HL-60/S4 treated with retinoic acid at 250 ng/mL for 4 days and 3 days (cell line): Measurements from ENCODE around the gene SLFN12.
"Not testable (repeated sequence)": the region's sequence is repeated elsewhere in the genome, so short reads cannot be mapped to it uniquely, and the experiment has no call there.

Experiments used
- in situ Hi-C: fragments of 300-500 bp; cut with MboI; formaldehyde crosslinking; loops from 2 replicates; pipeline ENCODE4 v1.7.0; 2022; ENCODE audit warnings: low sequenced_read_pairs

SLFN12 gene

GRCh38 chr17:35432176-35433074 is at the start of gene SLFN12:
Gene SLFN12 (minus strand): TSS chr17:35432500. CDS start chr17:35423028, 9,472 bp downstream.
- in situ Hi-C loops: no loop called here

- in situ Hi-C loops: no loop called here
Observed at GRCh38 chr17:35479271-35479670, 47.0 kb upstream of the SLFN12 start.

GRCh38 chr17:35477248-35477647 is 44.9 kb upstream of the SLFN12 start:
- in situ Hi-C loops: no loop called here

GRCh38 chr17:35476283-35476820 is 44.1 kb upstream of the SLFN12 start:
- in situ Hi-C loops: no loop called here

- in situ Hi-C loops: no loop called here
Observed at GRCh38 chr17:35468475-35468874, 36.2 kb upstream of the SLFN12 start.

GRCh38 chr17:35467824-35468223 is 35.5 kb upstream of the SLFN12 start:
- in situ Hi-C loops: no loop called here

- in situ Hi-C loops: no loop called here
Observed at GRCh38 chr17:35460354-35460851, 28.1 kb upstream of the SLFN12 start.

GRCh38 chr17:35454035-35454434 is 21.7 kb upstream of the SLFN12 start:
- in situ Hi-C loops: not testable (repeated sequence)

GRCh38 chr17:35453171-35453570 is 20.9 kb upstream of the SLFN12 start:
- in situ Hi-C loops: no loop called here

- in situ Hi-C loops: no loop called here
Observed at GRCh38 chr17:35449371-35449931, 17.2 kb upstream of the SLFN12 start.

- in situ Hi-C loops: no loop called here
Observed at GRCh38 chr17:35448899-35449227, 16.6 kb upstream of the SLFN12 start.

- in situ Hi-C loops: no loop called here
Observed at GRCh38 chr17:35448214-35448898, 16.1 kb upstream of the SLFN12 start, which contains the start of gene SLFN13. Gene SLFN13 (minus strand): TSS chr17:35448766. CDS start chr17:35445680, 3,086 bp downstream.

- in situ Hi-C loops: no loop called here
Observed at GRCh38 chr17:35447499-35447898, 15.2 kb upstream of the SLFN12 start.

GRCh38 chr17:35438433-35438832 is 6.1 kb upstream of the SLFN12 start:
- in situ Hi-C loops: no loop called here

GRCh38 chr17:35433075-35433894 is 985 bp upstream of the SLFN12 start:
- in situ Hi-C loops: no loop called here

- in situ Hi-C loops: no loop called here
Observed at GRCh38 chr17:35429702-35430101, 2.6 kb downstream of the SLFN12 start.

- in situ Hi-C loops: no loop called here
Observed at GRCh38 chr17:35428229-35428628, 4.1 kb downstream of the SLFN12 start.

GRCh38 chr17:35423761-35424160 is 8.5 kb downstream of the SLFN12 start:
- in situ Hi-C loops: no loop called here

- in situ Hi-C loops: not testable (repeated sequence)
Observed at GRCh38 chr17:35421069-35421468, 11.2 kb downstream of the SLFN12 start.

- in situ Hi-C loops: no loop called here
Observed at GRCh38 chr17:35416659-35417058, 15.6 kb downstream of the SLFN12 start.
